Measurements from ENCODE around the gene SEPTIN2. TPM values are rescaled to one million over a fixed set of nuclear protein-coding genes. Genes with fewer than 3 reads are reported as not detected.

SEPTIN2 gene
- total RNA-seq, 1 donor from 2014 or later: 302 TPM

GRCh38 chr2:241286348-241287090 lies 29.2 kb upstream of the SEPTIN2 start:
- DNase-seq: no peak
- Mint-ChIP-seq H3K4me3 (ENCODE audit: unreplicated experiment) (no peak overlapping the region), H3K36me3 (ENCODE audit: unreplicated experiment) (no peaks in the 10 kb centered on the region), H3K9me3 (ENCODE audit: unreplicated experiment) (no peaks in the 10 kb centered on the region), H3K4me1 (ENCODE audit: low read depth, unreplicated experiment) (peaks cover 8% of the 10 kb centered on the region), H3K27ac (ENCODE audit: unreplicated experiment) (no peak overlapping the region), H3K27me3 (ENCODE audit: unreplicated experiment) (no peaks in the 10 kb centered on the region)
- no peak for TF ChIP-seq CTCF (IDR thresholded peaks at IDR 0.05; ENCODE audit: partially characterized antibody, unreplicated experiment)

GRCh38 chr2:241288324-241288888 lies 27.3 kb upstream of the SEPTIN2 start:
- no peak for DNase-seq
- Mint-ChIP-seq H3K27ac (ENCODE audit: unreplicated experiment) (no peak overlapping the region), H3K9me3 (ENCODE audit: unreplicated experiment) (no peaks in the 10 kb centered on the region), H3K36me3 (ENCODE audit: unreplicated experiment) (no peaks in the 10 kb centered on the region), H3K27me3 (ENCODE audit: unreplicated experiment) (no peaks in the 10 kb centered on the region), H3K4me3 (ENCODE audit: unreplicated experiment) (no peak overlapping the region), H3K4me1 (ENCODE audit: low read depth, unreplicated experiment) (no peaks in the 10 kb centered on the region)
- TF ChIP-seq CTCF (IDR thresholded peaks at IDR 0.05; ENCODE audit: partially characterized antibody, unreplicated experiment): no peak

- H3K4me3 Mint-ChIP-seq (ENCODE audit: unreplicated experiment): no peak overlapping the region
- no peaks in the 10 kb centered on the region for H3K9me3 Mint-ChIP-seq (ENCODE audit: unreplicated experiment)
- H3K27me3 Mint-ChIP-seq (ENCODE audit: unreplicated experiment): no peaks in the 10 kb centered on the region
- no peaks in the 10 kb centered on the region for H3K4me1 Mint-ChIP-seq (ENCODE audit: low read depth, unreplicated experiment)
- no peaks in the 10 kb centered on the region for H3K36me3 Mint-ChIP-seq (ENCODE audit: unreplicated experiment)
- no peak for DNase-seq
- H3K27ac Mint-ChIP-seq (ENCODE audit: unreplicated experiment): no peak overlapping the region
- no peak for TF ChIP-seq CTCF (IDR thresholded peaks at IDR 0.05; ENCODE audit: partially characterized antibody, unreplicated experiment)
Observed at GRCh38 chr2:241289053-241289452, 26.7 kb upstream of the SEPTIN2 start.

DNA sequence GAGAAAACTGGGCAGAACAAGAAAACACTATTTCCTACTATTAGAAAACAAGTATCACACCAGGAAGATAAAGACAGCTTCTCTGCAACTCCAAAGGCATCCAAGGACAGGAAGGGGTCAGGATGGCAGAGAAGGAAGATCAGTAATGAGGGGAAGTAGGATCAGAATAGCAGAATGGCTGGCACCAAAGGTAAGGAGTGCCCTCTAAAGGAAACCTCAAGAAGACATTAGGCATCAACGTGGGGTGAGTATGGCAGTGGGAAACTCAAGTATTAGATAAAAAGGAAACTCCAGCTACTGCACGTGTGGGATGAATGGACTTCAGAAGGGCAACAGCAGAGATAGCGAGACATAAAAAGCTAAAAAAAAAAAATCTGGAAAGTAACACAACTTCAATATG lies 26.1 kb upstream of the SEPTIN2 start:
- H3K4me1 Mint-ChIP-seq (ENCODE audit: low read depth, unreplicated experiment): no peaks in the 10 kb centered on the region
- H3K4me3 Mint-ChIP-seq (ENCODE audit: unreplicated experiment): no peak overlapping the region
- H3K9me3 Mint-ChIP-seq (ENCODE audit: unreplicated experiment): no peaks in the 10 kb centered on the region
- no peak for TF ChIP-seq CTCF (IDR thresholded peaks at IDR 0.05; ENCODE audit: partially characterized antibody, unreplicated experiment)
- no peaks in the 10 kb centered on the region for H3K36me3 Mint-ChIP-seq (ENCODE audit: unreplicated experiment)
- H3K27me3 Mint-ChIP-seq (ENCODE audit: unreplicated experiment): no peaks in the 10 kb centered on the region
- DNase-seq: no peak
- H3K27ac Mint-ChIP-seq (ENCODE audit: unreplicated experiment): no peak overlapping the region

DNA sequence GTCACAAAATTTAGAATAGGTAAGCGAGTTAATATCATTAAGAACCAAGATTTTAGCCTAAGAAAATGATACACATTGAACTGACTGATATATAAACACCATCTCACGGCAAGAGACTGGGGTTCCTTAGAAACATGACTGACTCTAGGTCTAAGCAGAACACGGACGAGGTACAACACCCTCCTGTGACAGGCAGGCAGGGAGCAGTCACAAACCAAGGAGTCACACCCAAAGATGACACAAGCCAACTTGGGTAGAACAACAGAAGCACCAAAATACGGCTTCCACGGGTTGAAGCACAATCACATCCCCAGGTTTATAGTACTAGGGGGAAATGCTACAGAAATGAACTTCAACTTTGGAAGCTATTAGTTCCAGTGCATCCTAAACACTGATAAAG lies 24.6 kb upstream of the SEPTIN2 start:
- no peaks in the 10 kb centered on the region for H3K36me3 Mint-ChIP-seq (ENCODE audit: unreplicated experiment)
- no peak overlapping the region for H3K27ac Mint-ChIP-seq (ENCODE audit: unreplicated experiment)
- no peaks in the 10 kb centered on the region for H3K9me3 Mint-ChIP-seq (ENCODE audit: unreplicated experiment)
- no peaks in the 10 kb centered on the region for H3K27me3 Mint-ChIP-seq (ENCODE audit: unreplicated experiment)
- no peak overlapping the region for H3K4me3 Mint-ChIP-seq (ENCODE audit: unreplicated experiment)
- no peak for DNase-seq
- TF ChIP-seq CTCF (IDR thresholded peaks at IDR 0.05; ENCODE audit: partially characterized antibody, unreplicated experiment): no peak
- H3K4me1 Mint-ChIP-seq (ENCODE audit: low read depth, unreplicated experiment): no peaks in the 10 kb centered on the region
